Hepatocyte (in vitro differentiated cells): ENCODE results near the gene IER5. TPM values are rescaled to one million over a fixed set of nuclear protein-coding genes. Genes with fewer than 3 reads are reported as not detected.
A peak's percentile ranks its signal among the peaks of the same experiment; 100 is the strongest.

Experiments used
- DNase-seq: peaks from one replicate; pipeline ENCODE4 v3.0.0-alpha.2; 2016; ENCODE audit warnings: low spot score
- H2AFZ ChIP-seq: fragments of 200-600 bp; sonication (generic); 2 replicates; pipeline ENCODE4 v1.6.0; 2016; ENCODE audit warnings: antibody characterized with exemption, mild to moderate bottlenecking
- H3K27ac ChIP-seq: fragments of 200-600 bp; sonication (generic); 2 replicates; pipeline ENCODE4 v1.5.1; 2016; ENCODE audit warnings: mild to moderate bottlenecking
- H3K27me3 ChIP-seq: fragments of 200-600 bp; sonication (generic); 2 replicates; pipeline ENCODE4 v1.6.1; 2016
- H3K36me3 ChIP-seq: fragments of 200-600 bp; sonication (generic); replicated peaks from 2 replicates; pipeline ENCODE4 v1.5.1; 2016; ENCODE audit warnings: low read depth; ENCODE audit not compliant: insufficient read depth
- H3K4me1 ChIP-seq: fragments of 200-600 bp; sonication (generic); 2 replicates; pipeline ENCODE4 v1.5.1; 2016; ENCODE audit warnings: mild to moderate bottlenecking, moderate library complexity; ENCODE audit not compliant: insufficient read depth
- H3K4me2 ChIP-seq: fragments of 200-600 bp; sonication (generic); 2 replicates; pipeline ENCODE4 v1.6.0; 2016
- H3K4me3 ChIP-seq: fragments of 200-600 bp; sonication (generic); 2 replicates; pipeline ENCODE4 v1.5.1; 2016; ENCODE audit warnings: mild to moderate bottlenecking
- H3K79me2 ChIP-seq: fragments of 200-600 bp; sonication (generic); 2 replicates; pipeline ENCODE4 v1.6.0; 2017; ENCODE audit warnings: mild to moderate bottlenecking
- H3K9me2 ChIP-seq: fragments of 200-600 bp; sonication (generic); replicated peaks from 2 replicates; pipeline ENCODE4 v1.6.0; 2017; ENCODE audit warnings: mild to moderate bottlenecking; ENCODE audit not compliant: insufficient read depth
- H3K9me3 ChIP-seq: fragments of 200-600 bp; sonication (generic); 2 replicates; pipeline ENCODE4 v1.5.1; 2016; ENCODE audit warnings: low read depth, mild to moderate bottlenecking
- H4K20me1 ChIP-seq: fragments of 200-600 bp; sonication (generic); 2 replicates; pipeline ENCODE4 v1.6.0; 2016; ENCODE audit warnings: mild to moderate bottlenecking; ENCODE audit not compliant: insufficient read depth, poor library complexity, severe bottlenecking
- CTCF ChIP-seq: fragments of 200-600 bp; sonication (generic); IDR thresholded peaks from 2 replicates; pipeline ENCODE4 v1.5.1; 2016; ENCODE audit warnings: antibody characterized with exemption, mild to moderate bottlenecking; ENCODE audit not compliant: poor library complexity
- EZH2 ChIP-seq: fragments of 200-600 bp; sonication (generic); IDR thresholded peaks from 2 replicates; pipeline ENCODE4 v1.6.1; 2016; ENCODE audit warnings: antibody characterized with exemption, mild to moderate bottlenecking, borderline replicate concordance
- EZH2phosphoT487 ChIP-seq: fragments of 200-600 bp; sonication (generic); IDR thresholded peaks from one replicate; pipeline ENCODE4 v1.6.1; 2018; ENCODE audit warnings: antibody characterized with exemption, mild to moderate bottlenecking, low read depth, moderate library complexity; ENCODE audit not compliant: unreplicated experiment, severe bottlenecking
- WGBS: methylation state at CpG from one replicate; pipeline ENCODE4 v1.1.6; 2016; ENCODE audit warnings: low lambda C conversion rate; ENCODE audit errors: missing lambda C conversion rate; 5-methylcytosine and 5-hydroxymethylcytosine counted together
- polyA plus RNA-seq: library from polyadenylated mRNA; unstranded; fragments of >200 nt; fragmentation: Nextera tagmentation; extraction: Ambion mirVana; gene quantifications from 2 replicates; pipeline ENCODE4 v1.2.1, GENCODE V29; 2016
- total RNA-seq: library from RNA; depleted of rRNA; stranded (reverse); fragments of >200 nt; gene quantifications from 2 replicates; pipeline ENCODE4 v1.2.3, GENCODE V29; 2014

IER5 gene
- total RNA-seq (13.0 and 16.6 TPM in 2 replicates), polyA plus RNA-seq (18.2 and 23.1 TPM in 2 replicates)

DNA sequence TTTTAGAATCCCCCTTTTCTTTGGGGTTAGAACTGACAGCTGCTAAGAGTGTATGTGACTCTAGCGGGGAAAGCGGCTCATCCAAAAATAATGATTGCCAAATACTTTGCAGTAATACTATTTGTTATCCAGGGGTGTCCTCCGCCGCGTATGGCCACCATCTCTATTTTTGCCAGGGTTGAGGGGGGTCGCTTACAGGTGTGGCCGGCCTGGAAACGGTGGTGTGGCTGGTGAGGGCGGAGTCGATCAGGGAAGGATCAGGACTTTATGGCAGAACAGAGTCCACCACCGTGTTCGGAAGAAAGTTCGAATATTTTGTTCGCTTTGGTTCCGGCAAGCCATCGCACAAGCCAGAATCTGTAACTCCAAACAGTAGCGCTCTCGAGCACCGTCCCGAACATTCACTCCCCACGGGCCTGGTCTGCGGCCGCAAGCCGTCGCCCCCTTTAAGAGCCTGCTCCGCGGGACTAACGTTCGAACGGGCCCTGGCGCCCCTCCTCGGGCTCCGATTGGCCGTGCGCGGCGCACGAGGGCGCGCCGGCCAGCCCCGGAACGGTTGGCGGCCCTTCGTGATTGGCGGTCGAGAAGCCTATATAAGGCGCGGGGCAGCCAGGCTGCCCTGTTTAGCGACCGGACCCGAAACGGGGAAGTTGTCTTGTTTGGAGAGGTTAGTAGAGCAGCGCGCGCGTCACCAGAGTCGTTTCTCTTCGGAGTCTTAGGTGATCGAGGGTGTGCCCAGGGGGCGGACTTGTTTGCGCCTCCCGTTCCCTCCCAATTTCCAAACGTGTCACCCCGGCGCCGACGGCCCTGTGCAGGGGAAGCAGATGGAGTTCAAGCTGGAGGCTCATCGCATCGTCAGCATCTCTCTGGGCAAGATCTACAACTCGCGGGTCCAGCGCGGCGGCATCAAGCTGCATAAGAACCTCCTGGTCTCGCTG lies at the start of gene IER5:
Gene IER5, plus strand, starts transcription at position 622 of the 938 bp plus-strand sequence. Its CDS starts 203 bp downstream, at position 825.
- peak; percentile 97 for DNase-seq
- H3K27me3 ChIP-seq, result no peaks in the 10 kb centered on the region
- no peaks in the 10 kb centered on the region for H3K9me3 ChIP-seq
- peak within 1 kb of the TSS; percentile 76 for H3K27ac ChIP-seq
- H3K9me2 ChIP-seq, result no peaks in the 10 kb centered on the region
- peak within 1 kb of the TSS; percentile 44 for H2AFZ ChIP-seq
- H3K79me2 ChIP-seq, result peaks cover 34% of the 10 kb centered on the region
- WGBS, result 5% methylated on average over 76 of the region's 76 CpGs
- peak within 1 kb of the TSS; percentile 73 for H3K4me2 ChIP-seq
- peaks cover 7% of the 10 kb centered on the region for H3K4me1 ChIP-seq
- peaks cover 9% of the 10 kb centered on the region for H4K20me1 ChIP-seq
- no peaks in the 10 kb centered on the region for H3K36me3 ChIP-seq
- H3K4me3 ChIP-seq, result peak within 1 kb of the TSS; percentile 89
- TF ChIP-seq EZH2phosphoT487, result no peak
- no peak for TF ChIP-seq EZH2
- no peak for TF ChIP-seq CTCF

- TF ChIP-seq CTCF, result no peak
- no peak for TF ChIP-seq EZH2
- no peak for TF ChIP-seq EZH2phosphoT487
- WGBS, result 75% methylated on average over 3 of the region's 3 CpGs
Observed at GRCh38 chr1:181040284-181040865, 48.1 kb upstream of the IER5 start.

DNA sequence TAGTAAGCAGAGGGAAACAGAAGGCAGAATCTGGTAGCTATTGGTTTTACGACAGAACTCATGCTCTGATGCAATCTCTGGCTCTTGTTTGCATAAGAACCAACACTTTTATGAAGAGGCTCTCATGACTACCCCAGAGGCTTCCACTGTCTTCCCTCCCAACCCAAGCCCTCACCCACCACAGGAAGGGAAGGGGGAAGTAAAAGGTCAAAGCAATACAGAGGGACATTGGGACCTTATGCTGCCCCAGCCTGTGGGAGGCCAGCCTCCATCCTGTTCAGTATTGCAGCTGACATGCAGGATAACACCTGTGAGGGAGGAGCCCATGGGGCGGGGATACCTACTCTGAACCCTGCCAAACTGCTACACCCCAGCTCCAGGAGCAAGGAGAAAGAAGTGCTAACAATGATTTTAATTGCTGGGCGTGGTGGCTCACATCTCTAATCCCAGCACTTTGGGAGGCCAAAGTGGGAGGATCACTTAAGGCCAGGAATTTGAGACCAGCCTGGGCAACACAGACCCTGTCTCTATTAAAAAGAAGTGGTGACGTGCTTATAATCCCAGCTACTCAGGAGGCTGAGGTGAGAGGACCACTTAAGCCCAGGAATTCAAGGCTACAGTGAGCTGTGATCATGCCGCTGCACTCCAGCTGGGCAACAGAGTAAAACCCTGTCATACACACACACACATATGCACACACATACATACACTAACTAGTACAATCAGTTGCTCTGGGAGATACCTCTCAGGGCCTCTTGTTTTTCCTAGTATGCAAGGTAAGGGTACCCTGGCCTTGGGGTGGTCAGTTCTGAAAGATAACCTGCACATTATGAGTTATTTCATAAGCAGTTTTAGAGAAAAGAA lies 45.2 kb upstream of the IER5 start:
- peak overlapping the region; percentile 70 for H3K27ac ChIP-seq
- no peaks in the 10 kb centered on the region for H3K9me2 ChIP-seq
- no peaks in the 10 kb centered on the region for H4K20me1 ChIP-seq
- peak overlapping the region; percentile 9 for H3K4me2 ChIP-seq
- TF ChIP-seq CTCF (no peak), EZH2phosphoT487 (no peak), EZH2 (no peak)
- H3K79me2 ChIP-seq, result no peaks in the 10 kb centered on the region
- H3K27me3 ChIP-seq, result no peaks in the 10 kb centered on the region
- WGBS, result 55% methylated on average over 5 of the region's 5 CpGs
- H3K4me3 ChIP-seq, result no peak overlapping the region
- no peaks in the 10 kb centered on the region for H3K36me3 ChIP-seq
- DNase-seq, result peak; percentile 65
- no peaks in the 10 kb centered on the region for H3K9me3 ChIP-seq
- peaks cover 14% of the 10 kb centered on the region for H3K4me1 ChIP-seq
- no peak overlapping the region for H2AFZ ChIP-seq

More at GRCh38 chr1:181040284-181040865, 48.1 kb upstream of the IER5 start:
- H3K4me1 ChIP-seq, result peaks cover 14% of the 10 kb centered on the region
- peak; percentile 24 for DNase-seq
- no peak overlapping the region for H3K27ac ChIP-seq
- no peak overlapping the region for H3K4me2 ChIP-seq
- no peaks in the 10 kb centered on the region for H3K79me2 ChIP-seq
- H4K20me1 ChIP-seq, result no peaks in the 10 kb centered on the region
- H2AFZ ChIP-seq, result no peak overlapping the region
- H3K9me3 ChIP-seq, result no peaks in the 10 kb centered on the region
- no peak overlapping the region for H3K4me3 ChIP-seq
- no peaks in the 10 kb centered on the region for H3K9me2 ChIP-seq
- H3K27me3 ChIP-seq, result no peaks in the 10 kb centered on the region
- no peaks in the 10 kb centered on the region for H3K36me3 ChIP-seq
